Muscle layer of colon (tissue), 2 donors: ENCODE data around the gene CCDC86.

ENCODE experiments used
- H3K27ac ChIP-seq: one replicate; pipeline ENCODE4 v1.7.0; 2013; ENCODE audit warnings: low read depth, mild to moderate bottlenecking, low read length, moderate library complexity
- H3K27me3 ChIP-seq, 2 donors: one replicate each; pipeline ENCODE4 v1.7.0; 2013; ENCODE audit warnings: low read length in 2 of 2, mild to moderate bottlenecking in 2 of 2; ENCODE audit not compliant: insufficient read depth in 2 of 2, control insufficient read depth in 1 of 2
- H3K36me3 ChIP-seq: one replicate; pipeline ENCODE4 v1.7.0; 2013; ENCODE audit warnings: mild to moderate bottlenecking, low read length; ENCODE audit not compliant: insufficient read depth
- H3K4me1 ChIP-seq: one replicate; pipeline ENCODE4 v1.7.0; 2013; ENCODE audit warnings: mild to moderate bottlenecking, low read length; ENCODE audit not compliant: insufficient read depth
- H3K4me3 ChIP-seq, 2 donors: one replicate each; pipeline ENCODE4 v1.7.0; 2013; ENCODE audit warnings: low read length in 2 of 2, low read depth in 1 of 2, mild to moderate bottlenecking in 1 of 2, moderate library complexity in 1 of 2
- H3K9ac ChIP-seq: one replicate; pipeline ENCODE4 v1.7.0; 2013; ENCODE audit warnings: low read length
- H3K9me3 ChIP-seq: one replicate; pipeline ENCODE4 v1.7.0; 2013; ENCODE audit warnings: mild to moderate bottlenecking, low read length
- donor health status: abdominal sarcoma.
- donor health status: Adenocarcinoma of cecum.

CCDC86 gene, protein sequence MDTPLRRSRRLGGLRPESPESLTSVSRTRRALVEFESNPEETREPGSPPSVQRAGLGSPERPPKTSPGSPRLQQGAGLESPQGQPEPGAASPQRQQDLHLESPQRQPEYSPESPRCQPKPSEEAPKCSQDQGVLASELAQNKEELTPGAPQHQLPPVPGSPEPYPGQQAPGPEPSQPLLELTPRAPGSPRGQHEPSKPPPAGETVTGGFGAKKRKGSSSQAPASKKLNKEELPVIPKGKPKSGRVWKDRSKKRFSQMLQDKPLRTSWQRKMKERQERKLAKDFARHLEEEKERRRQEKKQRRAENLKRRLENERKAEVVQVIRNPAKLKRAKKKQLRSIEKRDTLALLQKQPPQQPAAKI

DNA sequence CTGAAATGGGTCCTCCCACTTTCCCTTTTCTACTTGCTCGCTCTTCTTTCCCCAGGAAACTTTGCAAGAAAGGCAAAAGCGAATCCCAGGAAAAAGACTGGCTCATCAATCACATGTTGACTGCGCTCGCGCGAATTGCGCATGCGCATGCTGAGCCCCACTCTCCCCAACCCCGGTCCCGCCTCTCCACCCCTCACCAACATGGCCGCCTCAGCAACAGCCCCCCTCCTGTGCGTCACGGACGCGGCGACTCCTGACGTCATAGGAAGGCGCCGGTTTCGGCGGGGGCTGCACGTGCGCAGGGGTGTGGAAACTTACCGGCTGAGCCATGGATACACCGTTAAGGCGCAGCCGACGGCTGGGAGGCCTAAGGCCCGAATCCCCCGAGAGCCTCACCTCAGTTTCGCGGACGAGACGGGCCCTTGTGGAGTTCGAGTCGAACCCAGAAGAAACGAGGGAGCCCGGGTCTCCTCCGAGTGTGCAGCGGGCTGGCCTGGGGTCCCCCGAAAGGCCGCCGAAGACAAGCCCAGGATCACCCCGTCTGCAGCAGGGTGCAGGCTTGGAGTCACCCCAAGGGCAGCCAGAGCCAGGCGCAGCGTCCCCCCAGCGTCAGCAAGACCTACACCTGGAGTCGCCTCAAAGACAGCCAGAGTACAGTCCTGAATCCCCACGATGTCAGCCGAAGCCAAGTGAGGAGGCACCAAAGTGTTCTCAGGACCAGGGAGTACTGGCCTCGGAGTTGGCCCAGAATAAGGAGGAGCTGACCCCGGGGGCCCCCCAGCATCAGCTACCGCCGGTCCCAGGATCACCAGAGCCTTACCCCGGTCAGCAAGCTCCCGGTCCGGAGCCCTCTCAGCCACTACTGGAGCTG is at the start of gene CCDC86:
TSS of gene CCDC86 (plus strand) at position 317 of the 871 bp plus-strand sequence. CDS start at position 329, 12 bp downstream.
- Histone ChIP-seq H3K4me3 (peak within 1 kb of the TSS; percentile 35 to 92), H3K27me3 (no peaks in the 10 kb centered on the region), H3K4me1 (peaks cover 31% of the 10 kb centered on the region), H3K9ac (peak within 1 kb of the TSS; percentile 78), H3K27ac (peak within 1 kb of the TSS; percentile 60), H3K36me3 (no peaks in the 10 kb centered on the region), H3K9me3 (no peaks in the 10 kb centered on the region)

DNA sequence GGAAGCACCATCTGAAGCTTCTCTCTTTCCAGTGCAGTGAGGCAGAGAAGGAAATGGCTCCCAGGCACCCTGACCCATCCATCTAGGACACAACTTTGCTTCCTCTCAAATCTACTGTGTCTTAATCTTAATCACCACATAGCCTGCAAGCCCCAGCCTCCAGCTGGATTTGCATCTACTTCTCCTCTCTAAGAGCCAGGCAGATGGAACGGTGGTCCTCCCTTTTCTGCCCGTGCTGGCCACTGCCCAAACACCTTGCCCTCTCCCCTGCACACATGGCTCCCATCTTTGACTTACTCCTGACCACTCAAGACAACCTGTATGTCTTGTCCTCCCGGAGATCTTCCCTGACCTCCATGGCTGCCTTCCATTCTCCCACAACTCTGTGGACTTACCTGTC is 49.4 kb upstream of the CCDC86 start:
- Histone ChIP-seq H3K36me3 (no peaks in the 10 kb centered on the region), H3K4me3 (no peak overlapping the region), H3K4me1 (no peaks in the 10 kb centered on the region), H3K27ac (no peak overlapping the region), H3K9me3 (no peaks in the 10 kb centered on the region), H3K9ac (no peak overlapping the region), H3K27me3 (no peaks in the 10 kb centered on the region)

DNA sequence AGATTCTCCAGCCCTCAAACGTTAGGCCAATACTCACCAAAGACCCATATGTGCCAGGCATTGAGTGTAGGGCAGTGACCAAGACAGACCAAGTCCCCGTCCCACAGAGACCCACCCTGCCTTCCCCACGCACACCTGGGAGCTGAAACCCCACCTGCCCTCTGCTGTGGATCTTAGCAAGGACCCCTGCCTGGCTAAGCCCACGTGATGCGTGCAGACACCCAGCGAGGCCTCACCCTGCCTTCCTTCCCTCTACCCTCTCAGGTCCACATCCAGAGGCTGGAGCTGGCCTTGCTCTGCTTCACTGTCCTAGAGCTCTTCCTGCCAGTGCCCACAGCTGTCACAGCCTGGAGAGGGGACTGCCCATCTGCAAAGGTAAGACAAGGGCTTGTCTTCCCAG is 46.6 kb upstream of the CCDC86 start:
- Histone ChIP-seq H3K9ac (no peak overlapping the region), H3K27ac (no peak overlapping the region)

DNA sequence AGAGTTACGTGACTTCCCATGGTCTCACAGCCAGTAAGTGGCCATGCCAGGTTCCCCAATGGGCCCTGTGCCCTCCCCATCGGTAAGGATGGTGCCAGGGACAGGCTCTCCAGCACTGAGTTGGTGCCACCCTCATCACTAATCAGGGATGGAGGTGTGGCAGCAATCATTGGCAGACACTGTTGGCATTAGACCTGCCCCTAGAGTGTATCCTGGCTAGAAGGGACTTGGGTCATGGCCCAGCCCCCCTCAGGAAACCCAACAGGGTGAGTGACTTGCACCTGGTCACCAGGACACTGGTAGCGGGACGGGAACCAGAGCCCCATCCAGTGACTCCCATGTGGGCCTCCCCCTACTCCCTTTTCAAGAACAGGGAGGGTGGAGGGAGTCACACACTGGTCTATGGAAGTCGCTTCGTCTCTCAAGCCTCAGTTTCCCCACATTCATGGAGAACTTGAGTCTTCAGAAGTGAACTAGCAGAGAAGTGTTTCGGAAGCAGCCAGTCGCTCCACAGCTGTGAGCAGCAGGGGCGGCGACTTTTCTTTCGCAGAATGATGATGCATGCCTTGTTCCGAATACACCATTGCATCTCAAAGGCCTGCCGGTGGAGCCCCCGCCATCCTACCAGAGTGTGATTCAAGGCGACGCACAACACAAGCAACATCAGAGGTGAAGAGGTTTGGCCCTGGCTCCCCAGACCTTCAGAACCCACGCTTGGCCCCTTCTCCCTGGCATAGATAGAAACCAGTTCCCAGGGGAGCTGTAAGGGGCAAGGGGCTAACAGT is 43.9 kb upstream of the CCDC86 start:
- no peak overlapping the region for H3K9ac ChIP-seq

More for the DNA sequence above, 46.6 kb upstream of the CCDC86 start:
- Histone ChIP-seq H3K4me1 (no peaks in the 10 kb centered on the region), H3K27me3 (no peaks in the 10 kb centered on the region), H3K9me3 (no peaks in the 10 kb centered on the region), H3K36me3 (no peaks in the 10 kb centered on the region), H3K4me3 (no peak overlapping the region)

DNA sequence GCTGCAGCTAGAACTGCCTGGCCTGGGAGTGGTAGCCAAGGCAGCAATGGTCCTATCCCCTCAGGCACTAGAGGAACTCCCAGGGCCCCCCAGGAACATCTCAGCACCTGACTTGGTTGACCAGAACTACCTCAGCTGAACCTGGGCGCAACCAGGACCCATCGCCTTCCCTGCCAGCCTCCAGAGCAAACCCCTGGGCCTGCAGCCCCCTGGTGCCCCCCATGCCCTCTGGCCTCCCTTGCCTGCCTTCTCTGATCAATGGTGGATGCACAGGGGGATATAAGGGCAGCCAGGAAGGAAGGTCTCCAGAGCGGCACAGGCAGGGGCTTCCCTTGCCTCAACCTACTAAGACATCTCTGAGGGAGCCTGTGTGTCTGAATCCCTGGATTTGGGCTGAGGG is 43.3 kb upstream of the CCDC86 start:
- H3K27ac ChIP-seq, result no peak overlapping the region
- H3K9me3 ChIP-seq, result no peaks in the 10 kb centered on the region
- no peak overlapping the region for H3K9ac ChIP-seq
- H3K4me3 ChIP-seq, result no peak overlapping the region
- H3K27me3 ChIP-seq, result no peaks in the 10 kb centered on the region
- no peaks in the 10 kb centered on the region for H3K4me1 ChIP-seq
- no peaks in the 10 kb centered on the region for H3K36me3 ChIP-seq

More for the DNA sequence above, 43.9 kb upstream of the CCDC86 start:
- no peaks in the 10 kb centered on the region for H3K4me1 ChIP-seq
- H3K27me3 ChIP-seq, result no peaks in the 10 kb centered on the region
- H3K9me3 ChIP-seq, result no peaks in the 10 kb centered on the region
- H3K4me3 ChIP-seq, result no peak overlapping the region
- H3K36me3 ChIP-seq, result no peaks in the 10 kb centered on the region
- no peak overlapping the region for H3K27ac ChIP-seq

DNA sequence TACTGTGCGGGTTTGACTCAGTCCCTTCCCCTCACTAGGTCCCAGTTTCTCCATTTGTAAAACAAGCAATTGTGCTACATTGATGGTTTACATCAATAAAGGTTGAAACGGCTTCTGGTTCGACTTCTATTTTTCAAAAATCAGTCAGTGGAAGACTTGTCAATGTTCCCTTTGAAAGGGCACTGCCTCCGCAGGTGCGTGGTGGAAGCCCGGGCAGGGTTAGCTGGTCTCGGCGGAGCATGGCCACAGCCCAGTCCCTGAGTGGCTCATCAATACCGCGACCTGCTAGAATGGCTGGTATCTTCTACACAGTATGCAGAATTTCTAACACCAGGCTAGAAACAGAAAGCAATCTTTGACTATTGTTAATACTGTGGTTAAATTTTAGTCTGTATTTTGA is 40.7 kb upstream of the CCDC86 start:
- no peaks in the 10 kb centered on the region for H3K9me3 ChIP-seq
- H3K4me1 ChIP-seq, result no peaks in the 10 kb centered on the region
- H3K27me3 ChIP-seq, result no peaks in the 10 kb centered on the region
- H3K9ac ChIP-seq, result no peak overlapping the region
- no peak overlapping the region for H3K4me3 ChIP-seq
- no peaks in the 10 kb centered on the region for H3K36me3 ChIP-seq
- H3K27ac ChIP-seq, result no peak overlapping the region

DNA sequence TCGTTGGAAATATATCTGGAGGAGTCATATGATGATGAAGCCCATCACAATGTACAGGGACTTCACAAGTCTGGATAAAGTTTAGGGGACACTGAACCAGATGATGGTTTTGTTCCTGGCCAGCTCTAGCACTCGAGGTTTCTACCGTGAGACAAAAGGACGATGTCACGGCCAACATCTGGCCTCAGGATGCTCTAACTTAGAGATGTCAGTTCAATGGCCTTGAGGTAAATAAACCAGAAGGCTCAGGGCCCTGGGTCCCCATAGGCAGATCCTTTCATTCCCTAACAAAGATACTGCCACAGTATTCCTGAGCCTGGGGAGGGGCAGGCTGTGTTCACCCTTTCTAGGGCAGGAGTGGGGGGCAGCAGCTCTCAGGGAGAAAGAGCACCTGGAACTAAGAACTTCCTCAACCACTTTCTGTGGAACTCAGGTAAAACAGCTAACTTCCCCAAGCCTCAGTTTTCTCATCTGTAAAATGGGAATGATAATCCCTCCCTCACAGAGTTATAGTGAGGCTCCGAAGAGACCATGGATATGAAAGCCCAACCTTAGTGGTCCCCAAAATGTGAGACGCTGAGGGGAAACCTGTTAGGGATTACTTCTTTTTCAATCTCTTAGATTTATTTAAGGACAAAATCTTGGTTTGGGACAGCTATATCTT is 38.5 kb upstream of the CCDC86 start:
- Histone ChIP-seq H3K9ac (no peak overlapping the region), H3K27ac (no peak overlapping the region)

DNA sequence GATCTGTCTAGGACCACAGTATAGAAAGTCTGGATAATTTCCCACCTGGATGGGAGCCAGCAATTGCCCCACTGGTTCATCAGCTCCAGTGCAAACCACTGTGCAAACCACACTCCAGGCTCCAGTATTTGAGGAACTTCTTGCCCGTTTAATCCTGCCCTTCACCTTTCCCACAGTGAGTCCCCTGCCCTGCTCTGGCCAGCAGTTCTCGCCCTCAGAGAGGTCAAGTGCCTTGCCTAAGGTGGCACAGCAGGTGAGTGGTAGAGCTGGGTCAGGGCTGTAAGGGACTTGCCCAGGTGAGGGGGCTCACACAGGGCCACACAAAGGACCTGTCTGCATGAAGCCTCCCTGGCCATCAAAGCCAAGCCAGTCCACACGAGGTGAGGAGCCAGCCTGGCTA is 32.7 kb upstream of the CCDC86 start:
- H3K4me1 ChIP-seq, result no peaks in the 10 kb centered on the region
- H3K9me3 ChIP-seq, result no peaks in the 10 kb centered on the region
- no peak overlapping the region for H3K27ac ChIP-seq
- no peak overlapping the region for H3K9ac ChIP-seq
- H3K4me3 ChIP-seq, result no peak overlapping the region
- no peaks in the 10 kb centered on the region for H3K27me3 ChIP-seq
- H3K36me3 ChIP-seq, result no peaks in the 10 kb centered on the region

More for the DNA sequence above, 38.5 kb upstream of the CCDC86 start:
- no peak overlapping the region for H3K4me3 ChIP-seq
- H3K36me3 ChIP-seq, result no peaks in the 10 kb centered on the region
- no peaks in the 10 kb centered on the region for H3K27me3 ChIP-seq
- no peaks in the 10 kb centered on the region for H3K4me1 ChIP-seq
- no peaks in the 10 kb centered on the region for H3K9me3 ChIP-seq

DNA sequence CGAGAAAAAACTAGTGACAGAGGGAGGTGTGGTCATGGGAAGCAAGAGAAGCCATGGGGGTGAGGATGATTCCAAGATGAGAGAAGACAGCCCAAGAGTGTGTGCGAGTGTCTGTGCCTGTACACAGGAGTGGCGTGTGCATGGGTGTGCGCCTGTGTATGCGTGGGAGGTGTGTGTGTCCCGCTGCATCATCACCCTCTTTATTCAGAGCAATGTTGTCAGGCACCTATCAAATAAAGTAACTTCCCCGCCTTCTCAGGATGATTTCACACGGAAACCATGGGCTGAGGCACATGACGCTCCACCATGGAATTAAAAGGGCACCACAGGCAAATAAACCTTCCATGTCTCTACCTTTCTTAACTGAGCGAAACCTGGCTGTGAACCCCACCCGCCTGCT is 32.2 kb upstream of the CCDC86 start:
- Histone ChIP-seq H3K36me3 (no peaks in the 10 kb centered on the region), H3K4me3 (no peak overlapping the region), H3K27me3 (no peaks in the 10 kb centered on the region), H3K9ac (no peak overlapping the region), H3K27ac (no peak overlapping the region), H3K9me3 (no peaks in the 10 kb centered on the region), H3K4me1 (no peaks in the 10 kb centered on the region)

DNA sequence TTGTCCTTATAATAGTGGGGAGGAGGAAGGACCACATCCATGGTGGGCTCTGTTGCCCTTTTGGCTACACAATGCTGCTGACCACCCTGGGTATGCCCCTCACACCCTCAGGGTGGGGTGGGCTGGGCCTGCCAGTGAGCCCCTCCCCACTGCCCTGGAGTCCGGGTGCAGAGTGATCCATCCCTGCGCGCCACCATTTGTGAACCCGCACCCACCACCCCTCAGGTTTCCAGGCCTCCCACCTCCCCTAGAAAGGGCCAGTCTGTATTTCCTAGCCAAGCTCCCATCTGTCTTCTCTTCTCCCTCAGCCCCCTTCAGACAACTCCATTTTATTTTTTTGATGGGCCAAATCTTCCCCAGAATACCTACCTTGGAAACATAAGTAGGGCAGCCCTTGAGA is 31.8 kb upstream of the CCDC86 start:
- no peak overlapping the region for H3K27ac ChIP-seq
- no peak overlapping the region for H3K9ac ChIP-seq
- no peaks in the 10 kb centered on the region for H3K36me3 ChIP-seq
- H3K27me3 ChIP-seq, result no peaks in the 10 kb centered on the region
- H3K9me3 ChIP-seq, result no peaks in the 10 kb centered on the region
- H3K4me1 ChIP-seq, result no peaks in the 10 kb centered on the region
- no peak overlapping the region for H3K4me3 ChIP-seq

DNA sequence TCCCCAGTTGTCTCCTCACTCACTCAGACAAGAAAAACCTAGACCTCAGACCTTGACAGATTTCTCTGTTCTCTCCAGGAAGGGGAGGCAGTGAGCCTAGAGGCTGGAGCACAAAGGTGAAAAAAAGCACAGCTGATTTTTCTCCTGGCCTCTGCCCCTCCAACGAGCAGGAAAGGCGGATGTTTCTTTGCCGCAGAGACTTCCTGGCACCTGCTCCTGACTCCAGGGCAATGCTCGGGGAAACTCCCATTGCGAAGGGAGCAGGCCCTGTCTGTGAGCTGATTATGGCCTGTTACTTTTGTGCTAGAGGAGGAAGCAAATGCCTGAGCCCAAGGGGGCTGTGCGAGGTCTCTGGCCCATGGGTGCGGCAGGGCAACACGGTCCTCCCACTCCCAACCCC is 31.3 kb upstream of the CCDC86 start:
- Histone ChIP-seq H3K27ac (no peak overlapping the region), H3K27me3 (no peaks in the 10 kb centered on the region), H3K4me1 (no peaks in the 10 kb centered on the region), H3K9ac (no peak overlapping the region), H3K4me3 (no peak overlapping the region), H3K36me3 (no peaks in the 10 kb centered on the region), H3K9me3 (no peaks in the 10 kb centered on the region)
